Stimulated activated CD8-positive, alpha-beta memory T cell treated with anti-CD3 and anti-CD28 coated beads, Interleukin-12 subunit alpha, Interleukin-12 subunit beta, amount 100 ng/mL, for 24 hours (primary cell): ENCODE data around the gene BTBD9.
"Not testable (repeated sequence)": the region's sequence is repeated elsewhere in the genome, so short reads cannot be mapped to it uniquely, and the experiment has no call there.

Experiments
- DNase-seq: peaks from one replicate; pipeline ENCODE4 v3.0.0-alpha.2; 2020; ENCODE audit errors: extremely low read depth

BTBD9 gene

GRCh38 chr6:38432479-38432878, 207.2 kb downstream of the BTBD9 start:
- no peak for DNase-seq

- no peak for DNase-seq
Observed at GRCh38 chr6:38432079-38432478, 207.7 kb downstream of the BTBD9 start.

GRCh38 chr6:38429546-38429945, 210.2 kb downstream of the BTBD9 start:
- no peak for DNase-seq

GRCh38 chr6:38427492-38428210, 212.1 kb downstream of the BTBD9 start:
- no peak for DNase-seq

- not testable (repeated sequence) for DNase-seq
Observed at GRCh38 chr6:38425788-38426488, 213.8 kb downstream of the BTBD9 start.

- no peak for DNase-seq
Observed at GRCh38 chr6:38423746-38424145, 216.0 kb downstream of the BTBD9 start.

- no peak for DNase-seq
Observed at GRCh38 chr6:38420207-38420606, 219.5 kb downstream of the BTBD9 start.

GRCh38 chr6:38417521-38417920, 222.2 kb downstream of the BTBD9 start:
- DNase-seq = no peak

- no peak for DNase-seq
Observed at GRCh38 chr6:38415231-38416005, 224.3 kb downstream of the BTBD9 start.

- DNase-seq = no peak
Observed at GRCh38 chr6:38413102-38413800, 226.5 kb downstream of the BTBD9 start.

- DNase-seq = no peak
Observed at GRCh38 chr6:38407192-38407591, 232.5 kb downstream of the BTBD9 start.

- DNase-seq = no peak
Observed at GRCh38 chr6:38406096-38406495, 233.6 kb downstream of the BTBD9 start.

- no peak for DNase-seq
Observed at GRCh38 chr6:38404900-38405556, 234.7 kb downstream of the BTBD9 start.

GRCh38 chr6:38404355-38404754, 235.4 kb downstream of the BTBD9 start:
- DNase-seq = no peak

- no peak for DNase-seq
Observed at GRCh38 chr6:38403548-38403947, 236.2 kb downstream of the BTBD9 start.

- no peak for DNase-seq
Observed at GRCh38 chr6:38400764-38401163, 239.0 kb downstream of the BTBD9 start.

GRCh38 chr6:38400101-38400500, 239.6 kb downstream of the BTBD9 start:
- DNase-seq = no peak

GRCh38 chr6:38396209-38396608, 243.5 kb downstream of the BTBD9 start:
- no peak for DNase-seq

GRCh38 chr6:38393986-38394385, 245.7 kb downstream of the BTBD9 start:
- DNase-seq = no peak

GRCh38 chr6:38391626-38392579, 247.8 kb downstream of the BTBD9 start:
- no peak for DNase-seq
